ENCODE data around the gene BCR. TPM values are rescaled to one million over a fixed set of nuclear protein-coding genes. Genes with fewer than 3 reads are reported as not detected.
A peak's percentile ranks its signal among the peaks of the same experiment; 100 is the strongest.

The BCR gene
- total and polyA plus RNA-seq, 2 of the 4 experiments (the other 2 are of a cell fraction) = 28.9 to 44.6 TPM

- H3K18ac ChIP-seq (ENCODE audit: low read depth, low read length) = no peak overlapping the region
- H2BK120ac ChIP-seq (ENCODE audit: low read depth, low read length) = no peak overlapping the region
- no peak overlapping the region for H2BK20ac ChIP-seq (ENCODE audit: low read depth, low read length)
- CTCF ChIA-PET = interaction anchor here (0.6 kb wide), 1 partner anchor 22 kb away, joined by 4 read pairs; no protein-coding TSS in a partner anchor
- H3K9me3 ChIP-seq (ENCODE audit: control insufficient read depth, insufficient read depth, low read length) = no peaks in the 10 kb centered on the region
- peaks cover 55% of the 10 kb centered on the region for H4K20me1 ChIP-seq (ENCODE audit: insufficient read depth, low read length)
- intact Hi-C loops (cut with micrococcal nuclease) (no loop called here), dilution Hi-C loops (cut with HindIII; ENCODE audit: low sequenced_read_pairs, unreplicated experiment) (no loop called here), in situ Hi-C loops (cut with MboI; ENCODE audit: low sequenced_read_pairs) (loop anchor here (5.0 kb wide), 1 partner anchor 52 kb away; no protein-coding TSS in a partner anchor)
- ATAC-seq (ENCODE audit: low read depth) = no peak
- no peak for DNase-seq
- H3K27me3 ChIP-seq (ENCODE audit: control insufficient read depth, insufficient read depth, low read length) = no peaks in the 10 kb centered on the region
- no peak overlapping the region for H2AK5ac ChIP-seq (ENCODE audit: low read depth, low read length)
- no peak overlapping the region for H4K5ac ChIP-seq (ENCODE audit: low read depth, low read length)
- H3K36me3 ChIP-seq (ENCODE audit: control insufficient read depth, insufficient read depth, low read length) = no peaks in the 10 kb centered on the region
- H4K91ac ChIP-seq (ENCODE audit: insufficient read depth, low read depth, low read length) = no peak overlapping the region
- no peak overlapping the region for H3K4ac ChIP-seq (ENCODE audit: low read depth, low read length)
- H2AFZ ChIP-seq (replicated peaks; ENCODE audit: low read length, poor library complexity) = no peak overlapping the region
- POLR2A ChIA-PET (ENCODE audit: unreplicated experiment) = no interaction called here
- H3K79me1 ChIP-seq (ENCODE audit: low read depth in 1 of 2, low read length in 2 of 2) = peaks cover 40 to 88% of the 10 kb centered on the region in 2 experiments
- H3K27ac ChIP-seq (ENCODE audit: insufficient read depth, low read length) = no peak overlapping the region
- no peak overlapping the region for H3K4me3 ChIP-seq (ENCODE audit: insufficient read depth, low read depth, low read length)
- H2BK15ac ChIP-seq (ENCODE audit: low read depth, low read length) = no peak overlapping the region
- TF ChIP-seq MAZ (IDR thresholded peaks at IDR 0.05; ENCODE audit: borderline replicate concordance, low read depth, low read length) (0 out of 2 replicates have a peak, but pooled peaks have one; percentile 1), CTCF (conservative IDR thresholded peaks at IDR 0.05; ENCODE audit: low read depth, low read length) (no peak)
- H3K14ac ChIP-seq (replicated peaks; ENCODE audit: low read depth, low read length) = no peak overlapping the region
- H3K23ac ChIP-seq (ENCODE audit: low read depth, low read length) = no peak overlapping the region
- no peak overlapping the region for H3K4me2 ChIP-seq (ENCODE audit: low read depth, low read length)
- no peak overlapping the region for H2AK9ac ChIP-seq (replicated peaks; ENCODE audit: low read depth, low read length, poor library complexity)
- H4K8ac ChIP-seq (ENCODE audit: low read depth in 2 of 2, low read length in 2 of 2) = no peak overlapping the region
- H2BK5ac ChIP-seq (ENCODE audit: low read depth, low read length, poor library complexity, severe bottlenecking) = no peak overlapping the region
- no peak overlapping the region for H3K9ac ChIP-seq (ENCODE audit: low read depth, low read length)
- no peak overlapping the region for H3K56ac ChIP-seq (ENCODE audit: extremely low read depth, insufficient read depth, low read length)
- H3K9me1 ChIP-seq (ENCODE audit: insufficient read depth, low read length) = peaks cover 24% of the 10 kb centered on the region
- no TSS peak for BruUV-seq (replicated peaks)
- 80% methylated on average over 1 of the region's 5 CpGs; no CpG with 5 or more reads in 1 of the 2 experiments for WGBS, 2 experiments (ENCODE audit: extremely low coverage in 2 of 2, insufficient read length in 1 of 2)
- H3K4me1 ChIP-seq (ENCODE audit: control insufficient read depth, insufficient read depth, low read length) = peaks cover 23% of the 10 kb centered on the region
These were observed 64.4 kb downstream of the BCR start for GRCh38 chr22:23244690-23245044.

Data from IMR-90 (cell line).